NCI-H460 (cell line): ENCODE measurements around the gene UBE2E2. TPM values are rescaled to one million over a fixed set of nuclear protein-coding genes. Genes with fewer than 3 reads are reported as not detected.

Source experiments
- DNase-seq: peaks from one replicate; pipeline ENCODE4 v3.0.0-alpha.2; 2016; ENCODE audit warnings: low read depth; ENCODE audit errors: extremely low read depth
- total RNA-seq: library from RNA; depleted of rRNA; stranded (reverse); fragments of >200 nt; shearing (Covaris generic); gene quantifications from 2 replicates; pipeline ENCODE4 v1.2.3, GENCODE V29; 2014

UBE2E2 gene
- total RNA-seq, 1 experiment from 2014 or later = 35.5 TPM

- no peak for DNase-seq
Measured at GRCh38 chr3:23192816-23193215, 10.3 kb upstream of the UBE2E2 start.

GRCh38 chr3:23193831-23194230, 9.3 kb upstream of the UBE2E2 start:
- no peak for DNase-seq

GRCh38 chr3:23198801-23199200, 4.3 kb upstream of the UBE2E2 start:
- no peak for DNase-seq

- DNase-seq = no peak
Measured at GRCh38 chr3:23199649-23200048, 3.5 kb upstream of the UBE2E2 start.

- DNase-seq = no peak
Measured at GRCh38 chr3:23201154-23201838, 1.8 kb upstream of the UBE2E2 start.

GRCh38 chr3:23202203-23202920, 765 bp upstream of the UBE2E2 start:
- no peak for DNase-seq

- no peak for DNase-seq
Measured at GRCh38 chr3:23203708-23204330, 692 bp downstream of the UBE2E2 start.

- DNase-seq = no peak
Measured at GRCh38 chr3:23206366-23206765, 3.2 kb downstream of the UBE2E2 start.

GRCh38 chr3:23209103-23209502, 6.0 kb downstream of the UBE2E2 start:
- DNase-seq = no peak

GRCh38 chr3:23209747-23210487, 6.8 kb downstream of the UBE2E2 start:
- DNase-seq = no peak

- DNase-seq = no peak
Measured at GRCh38 chr3:23213813-23214212, 10.7 kb downstream of the UBE2E2 start.

GRCh38 chr3:23217872-23218554, 14.9 kb downstream of the UBE2E2 start:
- no peak for DNase-seq

GRCh38 chr3:23219117-23219516, 16.0 kb downstream of the UBE2E2 start:
- no peak for DNase-seq

GRCh38 chr3:23219552-23219951, 16.4 kb downstream of the UBE2E2 start:
- no peak for DNase-seq

- no peak for DNase-seq
Measured at GRCh38 chr3:23221136-23221535, 18.0 kb downstream of the UBE2E2 start.

- DNase-seq = no peak
Measured at GRCh38 chr3:23232016-23232415, 28.9 kb downstream of the UBE2E2 start.

- DNase-seq = no peak
Measured at GRCh38 chr3:23232854-23233253, 29.7 kb downstream of the UBE2E2 start.

- DNase-seq = no peak
Measured at GRCh38 chr3:23235264-23235663, 32.1 kb downstream of the UBE2E2 start.

GRCh38 chr3:23236890-23237289, 33.8 kb downstream of the UBE2E2 start:
- no peak for DNase-seq

- no peak for DNase-seq
Measured at GRCh38 chr3:23238156-23238555, 35.0 kb downstream of the UBE2E2 start.

- DNase-seq = no peak
Measured at GRCh38 chr3:23238578-23238977, 35.5 kb downstream of the UBE2E2 start.
